Endothelial cell (in vitro differentiated cells): ENCODE data around the gene RASSF8. TPM values are rescaled to one million over a fixed set of nuclear protein-coding genes. Genes with fewer than 3 reads are reported as not detected.

Experiments used
- DNase-seq: peaks from one replicate; pipeline ENCODE4 v3.0.0; 2021; ENCODE audit warnings: low spot score
- H3K27ac Mint-ChIP-seq: one replicate; pipeline ENCODE4 v1.8.0; 2021; ENCODE audit warnings: mixed read lengths, inconsistent platforms; ENCODE audit not compliant: unreplicated experiment
- H3K27me3 Mint-ChIP-seq: one replicate; pipeline ENCODE4 v1.8.0; 2021; ENCODE audit warnings: mild to moderate bottlenecking, moderate library complexity, mixed read lengths, inconsistent platforms; ENCODE audit not compliant: unreplicated experiment
- H3K36me3 Mint-ChIP-seq: one replicate; pipeline ENCODE4 v1.8.0; 2021; ENCODE audit warnings: mild to moderate bottlenecking, low read depth, mixed read lengths, inconsistent platforms; ENCODE audit not compliant: unreplicated experiment
- H3K4me1 Mint-ChIP-seq: one replicate; pipeline ENCODE4 v1.8.0; 2021; ENCODE audit warnings: mild to moderate bottlenecking, mixed read lengths, inconsistent platforms; ENCODE audit not compliant: unreplicated experiment
- H3K4me3 Mint-ChIP-seq: one replicate; pipeline ENCODE4 v1.8.0; 2021; ENCODE audit warnings: mild to moderate bottlenecking, mixed read lengths, inconsistent platforms; ENCODE audit not compliant: unreplicated experiment
- H3K9me3 Mint-ChIP-seq: one replicate; pipeline ENCODE4 v1.8.0; 2021; ENCODE audit warnings: mixed read lengths, inconsistent platforms; ENCODE audit not compliant: unreplicated experiment
- CTCF ChIP-seq: fragments of 200-600 bp; sonication (generic); IDR thresholded peaks from one replicate; pipeline ENCODE4 v1.5.0; 2021; ENCODE audit warnings: antibody characterized with exemption; ENCODE audit not compliant: unreplicated experiment
- total RNA-seq: library from RNA; stranded (reverse); fragmentation: NEBNext Ultra II Directional; extraction: Animal tissue kit (Norgen Biotek cat#: 25700); gene quantifications from one replicate; pipeline ENCODE4 v1.2.1, GENCODE V29; 2021; ENCODE audit not compliant: unreplicated experiment

RASSF8 gene
- total RNA-seq, 1 donor from 2014 or later, result 87.2 TPM

GRCh38 chr12:26032719-26033241 lies 74.3 kb downstream of the RASSF8 start:
- peaks cover 13% of the 10 kb centered on the region for H3K4me1 Mint-ChIP-seq
- no peak overlapping the region for H3K4me3 Mint-ChIP-seq
- no peak overlapping the region for H3K27ac Mint-ChIP-seq
- no peaks in the 10 kb centered on the region for H3K36me3 Mint-ChIP-seq
- H3K9me3 Mint-ChIP-seq, result no peaks in the 10 kb centered on the region
- DNase-seq, result no peak
- no peak for TF ChIP-seq CTCF
- peaks cover 1% of the 10 kb centered on the region for H3K27me3 Mint-ChIP-seq

- no peaks in the 10 kb centered on the region for H3K36me3 Mint-ChIP-seq
- no peak overlapping the region for H3K4me3 Mint-ChIP-seq
- no peak for DNase-seq
- peaks cover 1% of the 10 kb centered on the region for H3K27me3 Mint-ChIP-seq
- H3K27ac Mint-ChIP-seq, result no peak overlapping the region
- no peaks in the 10 kb centered on the region for H3K9me3 Mint-ChIP-seq
- H3K4me1 Mint-ChIP-seq, result peaks cover 12% of the 10 kb centered on the region
- no peak for TF ChIP-seq CTCF
Measured at GRCh38 chr12:26034371-26035142, 76.1 kb downstream of the RASSF8 start.

GRCh38 chr12:26036877-26037276 lies 78.4 kb downstream of the RASSF8 start:
- Mint-ChIP-seq H3K27ac (no peak overlapping the region), H3K4me1 (peaks cover 16% of the 10 kb centered on the region)

GRCh38 chr12:26037615-26038220 lies 79.2 kb downstream of the RASSF8 start:
- H3K4me1 Mint-ChIP-seq, result peaks cover 16% of the 10 kb centered on the region
- no peak for TF ChIP-seq CTCF
- no peak overlapping the region for H3K4me3 Mint-ChIP-seq
- H3K36me3 Mint-ChIP-seq, result no peaks in the 10 kb centered on the region
- H3K9me3 Mint-ChIP-seq, result no peaks in the 10 kb centered on the region
- H3K27ac Mint-ChIP-seq, result no peak overlapping the region
- H3K27me3 Mint-ChIP-seq, result peaks cover 3% of the 10 kb centered on the region
- no peak for DNase-seq

More at GRCh38 chr12:26036877-26037276, 78.4 kb downstream of the RASSF8 start:
- peaks cover 3% of the 10 kb centered on the region for H3K27me3 Mint-ChIP-seq
- H3K9me3 Mint-ChIP-seq, result no peaks in the 10 kb centered on the region
- no peak for TF ChIP-seq CTCF
- no peaks in the 10 kb centered on the region for H3K36me3 Mint-ChIP-seq
- DNase-seq, result no peak
- no peak overlapping the region for H3K4me3 Mint-ChIP-seq

- Mint-ChIP-seq H3K4me1 (peaks cover 21% of the 10 kb centered on the region), H3K27me3 (peaks cover 2% of the 10 kb centered on the region), H3K9me3 (no peaks in the 10 kb centered on the region), H3K27ac (no peak overlapping the region), H3K4me3 (no peak overlapping the region), H3K36me3 (no peaks in the 10 kb centered on the region)
- no peak for TF ChIP-seq CTCF
- no peak for DNase-seq
Measured at GRCh38 chr12:26042645-26043044, 84.2 kb downstream of the RASSF8 start.
